NCI-H510A treated with DMSO at 0.1 percent for 48 hours (cell line): ENCODE data around the gene TRIM28.
"Not testable (repeated sequence)": the region's sequence is repeated elsewhere in the genome, so short reads cannot be mapped to it uniquely, and the experiment has no call there.

ENCODE experiments used
- DNase-seq: peaks from one replicate; lab custom pipeline; 2025; lab: John Stamatoyannopoulos, UW

Gene TRIM28

DNA sequence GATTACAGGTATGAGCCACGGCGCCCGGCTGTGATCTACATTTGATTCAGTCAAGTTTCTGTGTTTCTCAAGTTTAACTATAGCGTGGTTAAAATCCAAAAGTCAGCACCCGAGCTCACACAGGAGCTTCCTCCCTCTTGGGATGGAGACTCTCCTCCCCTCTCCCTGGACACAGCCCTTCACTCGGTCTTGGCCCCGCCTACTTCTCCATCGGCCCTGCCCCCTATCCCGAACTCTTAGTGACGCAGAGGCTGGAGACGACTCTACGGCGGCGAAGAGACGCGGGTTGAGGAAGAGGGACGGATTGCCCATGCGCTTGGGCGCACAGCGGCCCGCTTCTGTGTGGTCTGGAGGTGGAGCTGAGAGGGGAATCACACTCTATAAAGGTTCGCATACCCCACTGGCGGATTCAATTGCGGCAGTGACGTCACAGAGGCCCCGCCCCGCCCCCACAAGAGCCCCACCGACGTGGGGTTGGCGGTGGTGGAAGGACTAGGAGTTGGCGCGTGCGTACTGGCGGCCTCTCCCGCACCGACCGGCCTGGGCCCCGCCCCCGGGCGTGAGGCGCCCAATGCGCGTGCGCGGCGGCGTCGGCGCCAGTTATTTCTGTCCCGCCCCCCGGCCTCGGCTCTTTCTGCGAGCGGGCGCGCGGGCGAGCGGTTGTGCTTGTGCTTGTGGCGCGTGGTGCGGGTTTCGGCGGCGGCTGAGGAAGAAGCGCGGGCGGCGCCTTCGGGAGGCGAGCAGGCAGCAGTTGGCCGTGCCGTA is at the start of gene TRIM28:
Gene TRIM28 (plus strand): TSS at position 239 of the 765 bp plus-strand sequence. CDS start 694 bp downstream, outside the sequence.
- DNase-seq, result no peak

DNA sequence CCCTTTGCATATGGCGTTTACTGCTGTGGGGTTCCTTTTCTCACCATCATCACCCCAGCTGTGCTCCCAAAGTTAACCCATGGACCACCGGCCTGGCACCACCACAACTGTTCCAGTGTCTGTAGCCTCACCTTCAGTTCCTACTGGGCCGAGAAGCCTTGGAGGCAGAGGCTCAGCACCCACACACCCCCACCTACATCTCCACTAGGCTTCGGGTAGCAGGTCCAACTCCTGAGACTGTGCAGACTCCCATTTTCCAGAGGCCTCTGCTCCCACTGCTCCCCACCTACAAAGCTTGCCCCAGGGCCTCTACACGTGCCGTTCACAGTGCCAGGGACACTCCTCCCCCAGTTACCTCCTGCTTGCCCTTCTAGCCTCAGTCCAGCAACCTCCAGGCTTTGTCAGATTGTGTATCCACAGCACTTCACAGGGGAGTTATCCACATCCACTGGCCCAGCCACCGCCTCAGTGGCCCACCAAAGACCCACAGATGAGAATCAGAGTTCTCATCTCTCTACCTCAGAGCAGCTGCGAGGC is 46.2 kb upstream of the TRIM28 start:
- no peak for DNase-seq

DNA sequence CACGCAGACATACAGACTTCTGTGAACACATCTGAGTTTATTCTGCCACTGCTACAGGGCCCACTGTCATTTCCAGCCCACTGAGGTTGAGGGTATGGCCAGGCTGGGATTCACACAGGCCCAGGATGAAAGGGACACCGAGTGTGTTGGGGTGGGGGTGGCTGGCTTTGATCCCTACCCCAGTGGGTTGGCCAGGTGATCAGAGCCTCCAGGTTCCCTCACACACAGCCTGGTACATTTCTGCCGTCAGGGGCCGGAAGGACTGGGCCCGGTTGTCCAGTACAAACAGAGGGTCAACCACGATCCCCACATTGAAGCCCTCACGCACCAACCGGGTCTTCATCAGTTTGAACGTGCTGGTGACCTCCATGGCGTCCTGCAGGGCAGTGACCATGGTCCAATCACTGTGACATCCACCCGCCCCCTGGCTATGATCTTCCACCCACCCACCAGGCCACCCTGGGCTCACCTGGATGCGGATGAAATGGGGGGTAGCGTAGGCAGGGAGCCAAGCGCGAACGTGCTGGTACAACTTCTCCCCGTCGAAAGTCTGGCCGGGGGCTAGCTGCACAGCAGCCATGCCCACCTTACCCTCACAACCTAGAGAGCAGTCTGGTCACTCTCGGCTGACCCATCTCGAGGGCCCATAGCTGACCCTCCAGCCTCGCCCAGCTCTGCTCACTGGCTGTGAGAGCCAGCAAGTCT is 45.4 kb upstream of the TRIM28 start:
- DNase-seq, result no peak

- peak; percentile 59 for DNase-seq
Measured at GRCh38 chr19:58499021-58499927, 44.6 kb upstream of the TRIM28 start.

DNA sequence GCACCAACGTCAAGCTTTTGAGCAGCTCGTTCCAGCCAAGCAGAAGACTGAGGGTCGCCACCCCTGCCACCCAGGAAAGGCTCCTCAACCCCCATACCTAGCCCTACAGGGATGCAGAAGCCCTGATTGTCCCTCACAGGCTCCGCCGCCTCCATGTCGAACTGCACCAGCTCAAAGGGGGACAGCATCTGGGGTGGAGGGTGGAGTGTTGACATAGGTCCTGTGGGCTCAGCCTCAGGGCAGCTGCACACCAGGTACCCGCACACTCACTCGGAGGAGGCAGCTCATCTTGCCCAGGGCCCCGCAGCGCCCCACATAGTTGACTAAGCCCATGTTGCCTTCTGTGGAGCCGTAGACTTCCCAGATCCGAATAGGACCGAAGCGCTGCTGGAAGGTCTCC is 43.6 kb upstream of the TRIM28 start:
- DNase-seq, result no peak

DNA sequence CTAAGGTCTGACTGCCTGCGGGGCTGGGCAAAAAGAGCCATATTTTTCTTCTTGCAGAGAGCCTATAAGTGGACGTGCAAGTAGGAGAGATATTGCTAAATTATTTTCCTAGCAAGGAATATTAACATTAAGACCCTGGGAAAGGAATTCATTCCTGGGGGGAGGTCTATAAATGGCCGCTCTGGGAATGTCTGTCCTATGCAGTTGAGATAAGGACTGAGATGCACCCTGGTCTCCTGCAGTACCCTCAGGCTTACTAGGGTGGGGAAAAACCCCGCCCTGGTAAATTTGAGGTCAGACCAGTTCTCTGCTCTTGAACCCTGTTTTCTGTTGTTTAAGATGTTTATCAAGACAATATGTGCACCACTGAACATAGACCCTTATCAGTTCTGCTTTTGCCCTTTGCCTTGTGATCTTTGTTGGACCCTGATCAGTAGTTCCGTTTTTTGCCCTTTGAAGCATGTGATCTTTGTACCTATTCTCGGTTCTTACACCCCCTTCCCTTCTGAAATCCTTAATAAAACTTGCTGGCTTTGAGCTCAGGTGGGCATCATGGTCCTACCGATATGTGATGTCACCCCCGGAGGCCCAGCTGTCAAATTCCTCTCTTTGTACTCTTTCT is 36.2 kb upstream of the TRIM28 start:
- DNase-seq, result not testable (repeated sequence)

DNA sequence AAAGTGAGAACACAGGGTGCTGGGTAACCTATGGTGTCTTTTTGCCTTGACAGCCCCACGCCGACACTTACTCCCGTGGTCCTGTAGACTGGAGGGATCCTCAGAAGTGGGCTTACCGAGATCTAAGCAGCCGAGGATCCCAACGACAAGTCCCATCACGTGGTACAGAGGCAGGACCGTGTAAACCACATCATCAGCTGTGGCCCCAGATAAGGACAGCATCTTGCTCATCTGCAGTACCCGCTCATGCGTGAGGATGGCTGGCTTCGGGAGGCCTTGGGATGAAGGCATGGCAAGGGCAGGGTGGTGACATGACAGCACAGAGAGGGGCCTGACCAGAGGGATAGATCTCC is 34.2 kb upstream of the TRIM28 start:
- DNase-seq, result no peak

DNA sequence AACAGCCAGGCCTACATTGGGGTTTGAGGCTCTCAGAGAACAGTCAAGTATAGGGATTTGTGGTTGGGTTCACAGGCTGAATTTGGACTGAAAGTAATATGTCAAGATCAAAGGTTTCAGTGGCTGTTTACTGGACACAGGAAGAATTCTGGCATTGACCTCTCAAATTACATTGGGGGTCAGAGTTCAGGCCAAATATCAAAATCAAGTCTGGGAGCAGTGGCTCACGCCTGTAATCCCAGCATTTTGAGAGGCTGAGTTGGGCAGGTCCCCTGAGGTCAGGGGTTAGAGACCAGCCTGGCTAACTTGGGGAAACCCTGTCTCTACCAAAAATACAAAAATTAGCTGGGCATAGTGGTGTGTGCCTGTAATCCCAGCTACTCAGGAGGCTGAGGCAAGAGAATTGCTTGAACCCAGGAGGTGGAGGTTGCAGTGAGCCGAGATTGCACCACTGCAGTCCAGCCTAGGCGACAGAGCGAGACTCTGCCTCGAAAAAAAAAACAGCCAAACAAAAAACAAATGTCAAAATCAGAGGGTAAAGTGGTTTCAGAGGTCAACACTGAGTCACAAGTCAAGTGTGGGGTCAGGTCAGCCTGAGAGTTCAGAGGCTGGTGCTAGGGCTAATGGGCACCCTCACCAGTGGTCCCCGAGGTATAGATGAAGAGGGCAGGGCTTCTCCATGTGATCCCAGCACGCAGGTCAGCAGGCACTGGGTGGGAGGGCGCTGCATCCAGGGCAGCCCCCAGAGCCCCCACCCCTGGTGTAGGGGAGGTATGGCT is 33.6 kb upstream of the TRIM28 start:
- DNase-seq, result no peak

- no peak for DNase-seq
Measured at GRCh38 chr19:58511353-58512208, 32.3 kb upstream of the TRIM28 start, which contains the start of gene SLC27A5. TSS of gene SLC27A5 (minus strand) at chr19:58511992. CDS start at chr19:58511955, 37 bp downstream.

GRCh38 chr19:58513213-58513693 is 30.6 kb upstream of the TRIM28 start:
- DNase-seq, result no peak

DNA sequence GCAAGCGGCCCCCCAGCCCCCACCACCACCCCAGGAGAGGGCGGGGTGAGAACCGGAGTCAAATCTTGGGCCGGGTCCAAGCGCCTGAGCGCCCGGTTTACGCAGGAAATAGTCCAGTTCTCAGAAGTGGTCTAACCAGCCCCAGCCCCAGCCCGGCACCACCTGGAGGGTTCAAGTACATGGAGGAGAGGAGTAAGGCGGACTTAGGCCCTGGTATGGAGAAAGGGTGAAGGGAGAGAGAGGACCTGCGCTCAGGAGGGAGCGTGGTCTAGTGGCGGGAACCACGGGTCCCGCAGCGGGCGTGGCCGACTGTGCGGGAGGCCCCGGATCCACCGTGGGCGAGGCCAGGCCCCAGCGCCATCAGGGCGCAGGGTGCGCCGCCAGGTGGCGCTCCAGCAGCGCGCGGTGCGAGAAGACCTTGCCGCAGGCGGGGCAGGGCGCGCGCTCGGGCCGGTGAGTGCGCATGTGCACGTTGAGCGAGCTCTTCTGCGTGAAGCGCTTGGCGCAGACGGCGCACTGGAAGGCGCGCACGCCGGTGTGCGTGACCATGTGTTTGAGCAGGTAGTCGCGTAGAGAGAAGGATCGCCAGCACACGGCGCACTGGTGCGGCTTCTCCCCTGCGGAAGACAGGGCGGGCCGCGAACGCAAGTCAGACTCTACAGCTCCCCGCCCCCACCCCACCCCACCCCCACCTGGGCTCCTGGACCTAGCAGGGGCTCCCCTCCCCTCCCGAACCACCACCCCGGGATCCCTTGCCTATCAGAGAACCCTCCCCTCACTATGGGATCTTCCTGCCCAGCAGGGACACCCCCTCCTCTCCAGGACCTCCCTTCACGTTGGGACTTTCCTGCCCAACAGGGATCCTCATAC is 29.9 kb upstream of the TRIM28 start:
- DNase-seq, result peak; percentile 81

DNA sequence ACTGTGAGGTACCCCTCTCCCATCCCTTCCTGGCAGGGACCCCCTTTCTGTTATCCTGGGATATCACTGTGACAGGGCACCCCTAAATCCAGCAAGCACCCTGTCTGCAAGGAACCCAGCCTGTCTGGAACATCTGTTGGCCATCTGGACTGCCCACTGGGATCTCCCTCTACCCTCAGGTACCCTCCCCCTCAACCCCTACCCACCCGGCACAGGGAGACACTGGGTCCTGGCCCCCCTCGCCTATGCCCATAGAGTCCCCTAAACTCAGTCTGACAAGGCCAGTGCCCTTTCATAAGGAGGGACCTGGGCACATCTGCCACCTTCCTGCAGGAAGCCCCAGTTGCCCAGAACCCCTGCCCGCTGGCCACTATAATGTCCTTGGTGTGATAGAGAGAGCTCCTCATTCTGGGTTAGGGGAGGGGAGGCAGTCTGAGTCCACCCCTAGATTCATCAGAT is 29.3 kb upstream of the TRIM28 start:
- no peak for DNase-seq

DNA sequence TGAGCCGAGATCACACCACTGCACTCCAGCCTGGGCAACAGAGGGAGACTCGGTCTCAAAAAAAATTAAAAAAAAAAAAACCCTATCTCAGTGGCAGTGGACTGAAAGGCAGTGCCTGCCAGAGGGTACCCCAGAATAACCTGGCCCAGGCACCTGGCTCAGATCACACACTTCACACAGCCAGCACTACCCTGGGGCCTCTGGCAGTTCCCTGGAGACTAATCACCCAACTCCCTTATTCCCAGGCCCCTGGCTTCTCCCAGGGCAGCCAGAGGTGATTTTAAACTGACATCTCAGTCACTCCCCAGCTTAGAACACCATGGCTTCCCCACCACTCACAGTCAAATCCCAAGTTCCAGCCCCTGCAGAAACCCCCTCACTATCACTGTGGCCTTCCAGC is 28.6 kb upstream of the TRIM28 start:
- DNase-seq, result no peak

DNA sequence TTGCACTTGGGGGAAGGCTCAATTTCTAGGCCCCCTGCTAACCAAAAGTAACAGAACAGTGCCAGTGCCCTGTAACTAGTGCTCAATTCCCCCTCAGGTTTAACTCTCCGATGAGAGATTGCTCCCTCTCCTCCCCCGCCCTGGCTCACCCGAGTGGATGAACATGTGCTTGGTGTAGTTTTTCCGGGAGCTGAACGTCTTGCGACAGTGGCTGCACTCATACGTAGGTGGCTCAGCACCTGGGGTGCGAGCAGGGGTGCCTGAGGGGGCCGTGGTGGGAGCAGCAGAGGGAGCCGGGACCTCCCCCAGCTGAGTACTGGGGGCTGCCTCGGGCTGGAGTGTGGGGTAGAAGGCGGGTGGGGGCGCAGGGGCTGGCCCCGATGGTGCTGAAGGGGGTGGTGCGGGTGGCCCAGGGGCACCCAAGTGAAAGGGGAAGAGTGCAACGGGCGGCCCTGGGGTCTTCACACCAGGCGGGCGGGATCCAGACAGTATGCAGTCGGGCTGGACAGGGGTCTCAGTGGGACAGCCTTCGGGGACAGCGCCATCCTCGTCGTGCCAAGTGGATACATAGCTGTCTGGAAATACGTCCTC is 27.5 kb upstream of the TRIM28 start:
- no peak for DNase-seq

- no peak for DNase-seq
Measured at GRCh38 chr19:58516964-58517833, 26.7 kb upstream of the TRIM28 start.

DNA sequence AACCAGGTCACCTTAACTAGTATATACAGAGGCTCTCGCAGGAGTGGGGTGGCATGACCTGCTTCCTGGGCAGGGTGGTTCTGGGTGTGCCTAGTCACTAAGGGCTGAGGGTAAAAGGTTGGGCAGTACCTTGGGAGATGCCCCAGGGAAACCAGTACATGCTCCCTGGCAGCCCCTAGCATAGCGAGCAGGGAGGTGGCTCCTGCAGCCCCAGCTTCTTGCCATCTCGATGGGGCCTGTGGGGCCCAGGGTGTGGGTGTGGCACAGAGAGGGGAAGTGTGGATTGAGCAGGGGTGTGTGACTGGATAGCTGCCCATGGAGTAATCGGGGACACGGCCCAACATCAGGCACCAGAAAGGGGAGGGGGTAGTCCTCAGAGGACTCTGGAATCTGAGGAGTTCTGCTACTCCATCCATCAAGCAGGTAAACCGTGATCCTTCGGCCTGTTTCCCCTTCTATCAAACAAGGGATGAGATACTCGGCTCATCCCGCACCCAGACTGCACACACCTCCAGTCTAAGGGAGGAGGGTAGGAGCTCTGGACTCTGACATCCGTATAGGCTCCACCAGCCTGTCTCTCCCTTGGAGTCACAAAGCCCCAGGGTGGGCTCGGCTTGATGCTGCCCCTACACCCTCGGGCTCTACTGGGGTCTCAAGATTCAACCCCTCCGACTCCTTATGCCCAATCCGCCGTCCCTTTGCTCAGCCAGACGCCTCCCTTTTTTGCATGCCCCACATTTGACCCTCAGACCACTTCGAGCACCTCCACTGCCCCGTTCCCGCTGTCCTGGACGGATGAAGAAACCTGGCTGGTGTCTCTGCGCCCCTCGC is 25.4 kb upstream of the TRIM28 start:
- no peak for DNase-seq

GRCh38 chr19:58519087-58519354 is 24.8 kb upstream of the TRIM28 start:
- peak; percentile 85 for DNase-seq
